HT1080 (cell line): ENCODE data around the gene CD200R1. TPM values are rescaled to one million over a fixed set of nuclear protein-coding genes. Genes with fewer than 3 reads are reported as not detected.
"Not testable (repeated sequence)": the region's sequence is repeated elsewhere in the genome, so short reads cannot be mapped to it uniquely, and the experiment has no call there.

Experiments
- DNase-seq: peaks from one replicate; pipeline ENCODE4 v3.0.0-alpha.2; 2015; ENCODE audit warnings: low read depth
- total RNA-seq: library from RNA; depleted of rRNA; stranded (reverse); fragments of >200 nt; shearing (Covaris generic); gene quantifications from 2 replicates; pipeline ENCODE4 v1.2.3, GENCODE V29; 2014

The CD200R1 gene
- total RNA-seq, 1 experiment from 2014 or later = not detected

GRCh38 chr3:112976001-112976400, 1.1 kb upstream of the CD200R1 start:
- no peak for DNase-seq

GRCh38 chr3:112974178-112974517, 755 bp downstream of the CD200R1 start:
- DNase-seq = no peak

GRCh38 chr3:112973325-112974177, 1.4 kb downstream of the CD200R1 start:
- DNase-seq = no peak

- DNase-seq = no peak
These were observed 2.7 kb downstream of the CD200R1 start for GRCh38 chr3:112972158-112972557.

GRCh38 chr3:112967828-112968227, 7.1 kb downstream of the CD200R1 start:
- DNase-seq = no peak

GRCh38 chr3:112967425-112967824, 7.5 kb downstream of the CD200R1 start:
- DNase-seq = no peak

GRCh38 chr3:112966633-112967032, 8.3 kb downstream of the CD200R1 start:
- no peak for DNase-seq

- DNase-seq = no peak
These were observed 9.2 kb downstream of the CD200R1 start for GRCh38 chr3:112965656-112966055.

- DNase-seq = no peak
These were observed 11.2 kb downstream of the CD200R1 start for GRCh38 chr3:112963683-112964082.

- no peak for DNase-seq
These were observed 15.9 kb downstream of the CD200R1 start for GRCh38 chr3:112958811-112959560.

GRCh38 chr3:112956351-112956750, 18.6 kb downstream of the CD200R1 start:
- DNase-seq = no peak

GRCh38 chr3:112948346-112948838, 26.5 kb downstream of the CD200R1 start:
- DNase-seq = no peak

- no peak for DNase-seq
These were observed 43.0 kb downstream of the CD200R1 start for GRCh38 chr3:112931736-112932521.

GRCh38 chr3:112930771-112931170, 44.1 kb downstream of the CD200R1 start:
- DNase-seq = no peak

- DNase-seq = no peak
These were observed 48.9 kb downstream of the CD200R1 start for GRCh38 chr3:112925969-112926368.

GRCh38 chr3:112925560-112925959, 49.3 kb downstream of the CD200R1 start:
- no peak for DNase-seq

- not testable (repeated sequence) for DNase-seq
These were observed 55.4 kb downstream of the CD200R1 start for GRCh38 chr3:112919541-112919940.

- no peak for DNase-seq
These were observed 66.7 kb downstream of the CD200R1 start for GRCh38 chr3:112908252-112908651.

GRCh38 chr3:112904786-112905185, 70.1 kb downstream of the CD200R1 start:
- no peak for DNase-seq

GRCh38 chr3:112900113-112900512, 74.8 kb downstream of the CD200R1 start:
- DNase-seq = no peak

GRCh38 chr3:112897791-112898190, 77.1 kb downstream of the CD200R1 start:
- DNase-seq = no peak

GRCh38 chr3:112894258-112894657, 80.6 kb downstream of the CD200R1 start:
- peak; percentile 82 for DNase-seq
